Measurements from ENCODE around the gene IFNK.

GRCh38 chr9:27542508-27542907, 18.4 kb downstream of the IFNK start:
- no peak for TF ChIP-seq CTCF (IDR thresholded peaks at IDR 0.05 in 8 of 11, conservative IDR thresholded peaks at IDR 0.05 in 3 of 11)
- no peak for TF ChIP-seq POLR2AphosphoS5 (IDR thresholded peaks at IDR 0.05)
- TF ChIP-seq POLR2A (IDR thresholded peaks at IDR 0.05): no peak

Data from spleen (tissue), 7 donors.